Panc1 (cell line): ENCODE data around the gene PPP4C.

Experiments used
- POLR2AphosphoS5 ChIP-seq: IDR thresholded peaks from 2 replicates; pipeline ENCODE4 v1.6.1; 2012; ENCODE audit warnings: mild to moderate bottlenecking, low read depth, low read length, moderate library complexity
- SIN3A ChIP-seq: IDR thresholded peaks from 2 replicates; pipeline ENCODE4 v1.6.1; 2012; ENCODE audit warnings: low read depth, mild to moderate bottlenecking, low read length, moderate library complexity, borderline replicate concordance; ENCODE audit not compliant: insufficient read depth
- TCF7L2 ChIP-seq: IDR thresholded peaks from 2 replicates; pipeline ENCODE4 v1.6.1; 2011; ENCODE audit warnings: mild to moderate bottlenecking, low read depth, low read length, inconsistent platforms
- TF ChIP-seq, protein P1 (sequence below): fragments of 450-650 bp; IDR thresholded peaks from 2 replicates; pipeline ENCODE4 v1.5.1; 2017; ENCODE audit warnings: mild to moderate bottlenecking
- TF ChIP-seq, protein P2 (sequence below), 2 experiments: IDR thresholded peaks; 2 replicates each; pipeline ENCODE4 v1.6.1; 2011 to 2012; ENCODE audit warnings: low read depth in 2 of 2, control low read depth in 1 of 2, low read length in 1 of 2, mild to moderate bottlenecking in 1 of 2, moderate library complexity in 1 of 2; ENCODE audit not compliant: insufficient read depth in 1 of 2

DNA sequence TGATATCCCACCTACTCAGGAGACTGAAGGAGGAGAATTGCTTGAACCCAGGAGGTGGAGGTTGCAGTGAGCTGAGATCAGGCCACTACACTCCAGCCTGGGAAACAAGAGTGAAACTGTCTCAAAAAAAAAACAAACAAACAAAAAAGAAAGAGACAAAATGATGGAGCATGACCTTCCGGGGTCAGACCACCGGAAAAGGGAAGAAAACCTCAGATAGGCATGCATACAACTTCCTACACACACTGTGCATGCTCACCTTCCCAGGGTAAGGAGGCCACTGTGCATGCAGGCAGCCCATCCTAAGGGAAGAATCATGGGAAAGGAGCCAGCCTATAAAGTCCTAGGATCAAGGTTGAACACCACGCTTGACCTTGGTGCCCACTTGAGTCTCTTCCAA is 56.8 kb downstream of the PPP4C start:
- TF ChIP-seq, protein P1, sequence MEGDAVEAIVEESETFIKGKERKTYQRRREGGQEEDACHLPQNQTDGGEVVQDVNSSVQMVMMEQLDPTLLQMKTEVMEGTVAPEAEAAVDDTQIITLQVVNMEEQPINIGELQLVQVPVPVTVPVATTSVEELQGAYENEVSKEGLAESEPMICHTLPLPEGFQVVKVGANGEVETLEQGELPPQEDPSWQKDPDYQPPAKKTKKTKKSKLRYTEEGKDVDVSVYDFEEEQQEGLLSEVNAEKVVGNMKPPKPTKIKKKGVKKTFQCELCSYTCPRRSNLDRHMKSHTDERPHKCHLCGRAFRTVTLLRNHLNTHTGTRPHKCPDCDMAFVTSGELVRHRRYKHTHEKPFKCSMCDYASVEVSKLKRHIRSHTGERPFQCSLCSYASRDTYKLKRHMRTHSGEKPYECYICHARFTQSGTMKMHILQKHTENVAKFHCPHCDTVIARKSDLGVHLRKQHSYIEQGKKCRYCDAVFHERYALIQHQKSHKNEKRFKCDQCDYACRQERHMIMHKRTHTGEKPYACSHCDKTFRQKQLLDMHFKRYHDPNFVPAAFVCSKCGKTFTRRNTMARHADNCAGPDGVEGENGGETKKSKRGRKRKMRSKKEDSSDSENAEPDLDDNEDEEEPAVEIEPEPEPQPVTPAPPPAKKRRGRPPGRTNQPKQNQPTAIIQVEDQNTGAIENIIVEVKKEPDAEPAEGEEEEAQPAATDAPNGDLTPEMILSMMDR = no peak
- TF ChIP-seq, protein P2, sequence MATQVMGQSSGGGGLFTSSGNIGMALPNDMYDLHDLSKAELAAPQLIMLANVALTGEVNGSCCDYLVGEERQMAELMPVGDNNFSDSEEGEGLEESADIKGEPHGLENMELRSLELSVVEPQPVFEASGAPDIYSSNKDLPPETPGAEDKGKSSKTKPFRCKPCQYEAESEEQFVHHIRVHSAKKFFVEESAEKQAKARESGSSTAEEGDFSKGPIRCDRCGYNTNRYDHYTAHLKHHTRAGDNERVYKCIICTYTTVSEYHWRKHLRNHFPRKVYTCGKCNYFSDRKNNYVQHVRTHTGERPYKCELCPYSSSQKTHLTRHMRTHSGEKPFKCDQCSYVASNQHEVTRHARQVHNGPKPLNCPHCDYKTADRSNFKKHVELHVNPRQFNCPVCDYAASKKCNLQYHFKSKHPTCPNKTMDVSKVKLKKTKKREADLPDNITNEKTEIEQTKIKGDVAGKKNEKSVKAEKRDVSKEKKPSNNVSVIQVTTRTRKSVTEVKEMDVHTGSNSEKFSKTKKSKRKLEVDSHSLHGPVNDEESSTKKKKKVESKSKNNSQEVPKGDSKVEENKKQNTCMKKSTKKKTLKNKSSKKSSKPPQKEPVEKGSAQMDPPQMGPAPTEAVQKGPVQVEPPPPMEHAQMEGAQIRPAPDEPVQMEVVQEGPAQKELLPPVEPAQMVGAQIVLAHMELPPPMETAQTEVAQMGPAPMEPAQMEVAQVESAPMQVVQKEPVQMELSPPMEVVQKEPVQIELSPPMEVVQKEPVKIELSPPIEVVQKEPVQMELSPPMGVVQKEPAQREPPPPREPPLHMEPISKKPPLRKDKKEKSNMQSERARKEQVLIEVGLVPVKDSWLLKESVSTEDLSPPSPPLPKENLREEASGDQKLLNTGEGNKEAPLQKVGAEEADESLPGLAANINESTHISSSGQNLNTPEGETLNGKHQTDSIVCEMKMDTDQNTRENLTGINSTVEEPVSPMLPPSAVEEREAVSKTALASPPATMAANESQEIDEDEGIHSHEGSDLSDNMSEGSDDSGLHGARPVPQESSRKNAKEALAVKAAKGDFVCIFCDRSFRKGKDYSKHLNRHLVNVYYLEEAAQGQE (IDR thresholded peaks at IDR 0.05; ENCODE audit: insufficient read depth in 1 of 2, low read depth in 2 of 2, low read length in 1 of 2) = no peak
- no peak for TF ChIP-seq SIN3A
- TF ChIP-seq POLR2AphosphoS5 = no peak
- TF ChIP-seq TCF7L2 = no peak
